OCI-LY7 (cell line): ENCODE measurements around the gene TSHZ2.

Source experiments
- CTCF ChIP-seq: fragments of 200-600 bp; sonication (generic); conservative IDR thresholded peaks from 2 replicates; pipeline ENCODE4 v1.5.1; 2014; ENCODE audit warnings: mild to moderate bottlenecking, antibody characterized with exemption, low read length, moderate library complexity, mixed read lengths
- EZH2phosphoT487 ChIP-seq: fragments of 200-600 bp; sonication (generic); IDR thresholded peaks from 2 replicates; pipeline ENCODE4 v1.6.1; 2018; ENCODE audit warnings: low read depth, borderline replicate concordance, mild to moderate bottlenecking, mixed run types, antibody characterized with exemption, low read length, moderate library complexity, mixed read lengths

DNA sequence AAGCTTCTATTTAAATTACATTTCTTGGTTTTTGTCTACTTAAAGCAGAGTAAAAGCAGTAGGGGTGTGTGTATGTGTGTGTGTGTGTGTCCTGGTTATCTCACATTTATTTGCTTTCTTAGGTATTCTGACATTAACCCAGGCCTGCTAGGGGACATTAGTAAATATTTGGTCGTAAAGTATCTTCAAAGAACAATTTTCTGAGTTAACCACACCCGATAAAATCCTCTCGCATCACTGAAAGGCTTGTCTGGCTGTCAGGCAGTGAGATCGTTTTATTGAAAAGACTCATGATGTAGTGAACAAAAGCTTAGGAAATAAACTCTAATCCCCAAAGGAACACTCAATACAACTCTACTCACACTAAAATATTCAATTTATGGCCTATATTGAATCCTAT is 543.6 kb downstream of the TSHZ2 start:
- no peak for TF ChIP-seq CTCF
- TF ChIP-seq EZH2phosphoT487: no peak
